IMR-90 (cell line): ENCODE measurements around the gene TBC1D1. TPM values are rescaled to one million over a fixed set of nuclear protein-coding genes. Genes with fewer than 3 reads are reported as not detected.

Experiments used
- ATAC-seq: fragments of 200-7000 bp; cut with Tn5 transposase; 2 replicates; pipeline ENCODE4 v1.9.1; 2020; ENCODE audit warnings: low read depth, mild to moderate bottlenecking, moderate library complexity
- BruUV-seq: library from RNA; stranded (reverse); fragments of 400-500 nt; replicated peaks from 2 replicates; lab custom pipeline; 2021; lab: Mats Ljungman, UMichigan
- CTCF ChIA-PET: fragments of 300-600 bp; formaldehyde crosslinking; extraction: SDS; loops from one replicate; lab custom pipeline; 2021; ENCODE audit warnings: antibody characterized with exemption; lab: Yijun Ruan, JAX
- POLR2A ChIA-PET: fragments of 300-600 bp; sonication (Branson Sonifier 250); formaldehyde crosslinking; loops from one replicate; lab custom pipeline; 2022; ENCODE audit warnings: antibody characterized with exemption; ENCODE audit not compliant: unreplicated experiment; lab: Charles Lee
- DNase-seq: peaks from one replicate; pipeline ENCODE4 v3.0.0; 2013
- H2AFZ ChIP-seq: replicated peaks from 2 replicates; pipeline ENCODE3; 2013; ENCODE audit warnings: low read length, mild to moderate bottlenecking; ENCODE audit not compliant: poor library complexity
- H2AK5ac ChIP-seq: 2 replicates; pipeline ENCODE4 v1.6.1; 2013; ENCODE audit warnings: low read depth, low read length, inconsistent platforms
- H2AK9ac ChIP-seq: replicated peaks from 2 replicates; pipeline ENCODE3; 2013; ENCODE audit warnings: mild to moderate bottlenecking, low read depth, low read length, moderate library complexity; ENCODE audit not compliant: poor library complexity
- H2BK120ac ChIP-seq: 2 replicates; pipeline ENCODE4 v1.6.1; 2013; ENCODE audit warnings: low read depth, low read length, inconsistent platforms
- H2BK15ac ChIP-seq: 3 replicates; pipeline ENCODE4 v1.6.1; 2013; ENCODE audit warnings: low read depth, low read length, inconsistent platforms
- H2BK20ac ChIP-seq: 2 replicates; pipeline ENCODE4 v1.6.1; 2013; ENCODE audit warnings: low read depth, mild to moderate bottlenecking, inconsistent platforms, low read length, moderate library complexity
- H2BK5ac ChIP-seq: 2 replicates; pipeline ENCODE4 v1.6.1; 2013; ENCODE audit warnings: mild to moderate bottlenecking, low read depth, low read length, inconsistent platforms; ENCODE audit not compliant: poor library complexity, severe bottlenecking
- H3K14ac ChIP-seq: replicated peaks from 2 replicates; pipeline ENCODE4 v1.6.1; 2013; ENCODE audit warnings: low read depth, low read length, inconsistent platforms
- H3K18ac ChIP-seq: 2 replicates; pipeline ENCODE4 v1.6.1; 2013; ENCODE audit warnings: low read depth, low read length, control low read depth
- H3K23ac ChIP-seq: 2 replicates; pipeline ENCODE4 v1.6.1; 2013; ENCODE audit warnings: low read depth, low read length, inconsistent platforms
- H3K27ac ChIP-seq: 2 replicates; pipeline ENCODE4 v1.5.1; 2013; ENCODE audit warnings: mild to moderate bottlenecking, control low read depth, low read length; ENCODE audit not compliant: insufficient read depth
- H3K27me3 ChIP-seq: 2 replicates; pipeline ENCODE4 v1.6.1; 2013; ENCODE audit warnings: low read length; ENCODE audit not compliant: control insufficient read depth, insufficient read depth
- H3K36me3 ChIP-seq: 2 replicates; pipeline ENCODE4 v1.6.1; 2013; ENCODE audit warnings: low read length, mixed read lengths; ENCODE audit not compliant: control insufficient read depth, insufficient read depth
- H3K4ac ChIP-seq: 2 replicates; pipeline ENCODE4 v1.6.1; 2013; ENCODE audit warnings: low read depth, low read length, inconsistent platforms
- H3K4me1 ChIP-seq: 2 replicates; pipeline ENCODE4 v1.6.1; 2013; ENCODE audit warnings: low read length, mixed read lengths; ENCODE audit not compliant: control insufficient read depth, insufficient read depth
- H3K4me2 ChIP-seq: 2 replicates; pipeline ENCODE4 v1.6.1; 2013; ENCODE audit warnings: low read depth, mild to moderate bottlenecking, control low read depth, low read length, moderate library complexity
- H3K4me3 ChIP-seq: 2 replicates; pipeline ENCODE4 v1.5.1; 2013; ENCODE audit warnings: low read depth, mild to moderate bottlenecking, control low read depth, low read length, moderate library complexity; ENCODE audit not compliant: insufficient read depth
- H3K56ac ChIP-seq: 2 replicates; pipeline ENCODE4 v1.6.1; 2013; ENCODE audit warnings: low read length, inconsistent platforms; ENCODE audit not compliant: insufficient read depth; ENCODE audit errors: extremely low read depth
- H3K79me1 ChIP-seq, 2 experiments: 2 replicates each; pipeline ENCODE4 v1.6.1; 2013; ENCODE audit warnings: low read length in 2 of 2, inconsistent platforms in 1 of 2, low read depth in 1 of 2
- H3K9ac ChIP-seq: 2 replicates; pipeline ENCODE4 v1.6.1; 2013; ENCODE audit warnings: low read depth, low read length, control low read depth
- H3K9me1 ChIP-seq: 2 replicates; pipeline ENCODE4 v1.6.1; 2013; ENCODE audit warnings: low read length, inconsistent platforms; ENCODE audit not compliant: insufficient read depth
- H3K9me3 ChIP-seq: 2 replicates; pipeline ENCODE4 v1.6.1; 2013; ENCODE audit warnings: low read length; ENCODE audit not compliant: control insufficient read depth, insufficient read depth
- H4K20me1 ChIP-seq: 2 replicates; pipeline ENCODE4 v1.6.1; 2013; ENCODE audit warnings: low read length, inconsistent platforms; ENCODE audit not compliant: insufficient read depth
- H4K5ac ChIP-seq: 2 replicates; pipeline ENCODE4 v1.6.1; 2013; ENCODE audit warnings: mild to moderate bottlenecking, low read depth, low read length, control low read depth
- H4K8ac ChIP-seq, 2 experiments: 2 replicates each; pipeline ENCODE4 v1.6.1; 2013; ENCODE audit warnings: low read depth in 2 of 2, low read length in 2 of 2, control low read depth in 1 of 2, inconsistent platforms in 1 of 2
- H4K91ac ChIP-seq: 2 replicates; pipeline ENCODE4 v1.6.1; 2013; ENCODE audit warnings: low read depth, low read length, inconsistent platforms; ENCODE audit not compliant: insufficient read depth
- BHLHE40 ChIP-seq: fragments of 150-350 bp; IDR thresholded peaks from 2 replicates; pipeline ENCODE4 v1.6.1; 2016; ENCODE audit warnings: mild to moderate bottlenecking, low read depth, low read length
- CHD1 ChIP-seq: IDR thresholded peaks from 2 replicates; pipeline ENCODE4 v1.6.1; 2012; ENCODE audit warnings: low read depth, low read length, improper control_type of control experiment
- CTCF ChIP-seq: conservative IDR thresholded peaks from 2 replicates; pipeline ENCODE4 v1.5.1; 2012; ENCODE audit warnings: mild to moderate bottlenecking, low read depth, low read length, improper control_type of control experiment
- ELK1 ChIP-seq: fragments of 150-350 bp; IDR thresholded peaks from 2 replicates; pipeline ENCODE4 v1.6.1; 2016; ENCODE audit warnings: low read depth, mild to moderate bottlenecking, low read length, moderate library complexity, borderline replicate concordance
- FOS ChIP-seq: fragments of 150-350 bp; IDR thresholded peaks from 2 replicates; pipeline ENCODE4 v1.6.1; 2016; ENCODE audit warnings: low read depth, low read length
- MAFK ChIP-seq: IDR thresholded peaks from 2 replicates; pipeline ENCODE4 v1.6.1; 2012; ENCODE audit warnings: low read depth, low read length, improper control_type of control experiment
- MAZ ChIP-seq: IDR thresholded peaks from 2 replicates; pipeline ENCODE4 v1.6.1; 2012; ENCODE audit warnings: low read depth, mild to moderate bottlenecking, low read length, improper control_type of control experiment, moderate library complexity, borderline replicate concordance
- MXI1 ChIP-seq: IDR thresholded peaks from 2 replicates; pipeline ENCODE4 v1.6.1; 2012; ENCODE audit warnings: low read depth, mild to moderate bottlenecking, low read length, moderate library complexity, borderline replicate concordance
- POLR2A ChIP-seq: IDR thresholded peaks from 2 replicates; pipeline ENCODE4 v1.6.1; 2012; ENCODE audit warnings: mild to moderate bottlenecking, low read depth, low read length
- RAD21 ChIP-seq: IDR thresholded peaks from 2 replicates; pipeline ENCODE4 v1.6.1; 2012; ENCODE audit warnings: low read length, improper control_type of control experiment
- RCOR1 ChIP-seq: IDR thresholded peaks from 2 replicates; pipeline ENCODE4 v1.6.1; 2012; ENCODE audit warnings: mild to moderate bottlenecking, low read length, improper control_type of control experiment; ENCODE audit not compliant: insufficient replicate concordance
- RFX5 ChIP-seq: IDR thresholded peaks from 2 replicates; pipeline ENCODE4 v1.8.0; 2012; ENCODE audit warnings: low read depth, mild to moderate bottlenecking, low read length, moderate library complexity
- SMC3 ChIP-seq: fragments of 150-350 bp; IDR thresholded peaks from 2 replicates; pipeline ENCODE4 v1.6.1; 2016; ENCODE audit warnings: low read depth, mild to moderate bottlenecking, antibody characterized with exemption, low read length, moderate library complexity
- WGBS, 2 experiments: methylation state at CpG; one replicate each; pipeline versions ENCODE4 v1.1.5 to v1.1.7; 2013; ENCODE audit warnings: missing lambda C conversion rate in 2 of 2; ENCODE audit not compliant: insufficient read length in 1 of 2; ENCODE audit errors: extremely low coverage in 2 of 2; 5-methylcytosine and 5-hydroxymethylcytosine counted together
- dilution Hi-C: fragments of 300-500 bp; cut with HindIII; formaldehyde crosslinking; loops from one replicate; pipeline ENCODE4 v1.14.3; 2018; ENCODE audit warnings: low sequenced_read_pairs; ENCODE audit not compliant: unreplicated experiment
- in situ Hi-C: fragments of 300-500 bp; cut with MboI; formaldehyde crosslinking; loops from 3 replicates; pipeline ENCODE4 v1.14.3; 2019; ENCODE audit warnings: low sequenced_read_pairs, inconsistent platforms, mixed read lengths
- intact Hi-C: fragments of 100-400 bp; cut with micrococcal nuclease; formaldehyde crosslinking; loops from 2 replicates; pipeline ENCODE4 v1.10.0; 2022
- polyA plus RNA-seq, 3 experiments: library from polyadenylated mRNA; depleted of rRNA; stranded (reverse); fragments of >200 nt; gene quantifications; 2 replicates each; pipeline ENCODE4 v1.2.3, GENCODE V29; 2012; ENCODE audit warnings: low replicate concordance in 1 of 3
- total RNA-seq: library from RNA; depleted of rRNA; stranded (reverse); fragments of >200 nt; gene quantifications from 2 replicates; pipeline ENCODE4 v1.2.3, GENCODE V29; 2012
- TF ChIP-seq, protein P1 (sequence below): fragments of 150-350 bp; IDR thresholded peaks from 2 replicates; pipeline ENCODE4 v1.6.1; 2017; ENCODE audit warnings: mild to moderate bottlenecking, antibody characterized with exemption, low read length, low read depth

The TBC1D1 gene
- total and polyA plus RNA-seq, 2 of the 4 experiments (the other 2 are of a cell fraction), result 42.4 to 104 TPM

DNA sequence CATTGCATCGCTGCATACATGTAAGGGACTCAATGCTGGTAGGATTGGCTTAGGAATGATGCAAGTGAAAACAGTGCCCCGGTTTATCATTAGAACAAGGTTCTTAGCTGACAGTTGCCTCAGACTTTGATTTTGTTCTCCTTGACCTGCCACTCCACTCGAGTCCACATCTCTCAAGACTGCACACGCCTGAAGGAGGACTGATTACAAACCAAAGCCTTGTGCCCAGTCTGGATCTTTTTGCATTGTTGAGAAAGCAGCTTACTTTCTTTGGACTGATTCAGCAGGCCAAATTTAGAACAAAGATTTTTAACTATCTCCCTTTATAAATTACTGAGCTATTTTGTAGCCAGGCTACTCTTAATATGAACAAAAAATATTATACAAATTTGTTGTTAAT is 194.9 kb downstream of the TBC1D1 start:
- intact Hi-C loops (no loop called here), in situ Hi-C loops (no loop called here), dilution Hi-C loops (no loop called here)
- peak overlapping the region; percentile 61; the same call in 1 of the 3 replicates for H2BK15ac ChIP-seq
- H3K79me1 ChIP-seq, result peaks cover 15 to 38% of the 10 kb centered on the region in 2 experiments
- H2BK5ac ChIP-seq, result peak overlapping the region; percentile 23
- H3K9me3 ChIP-seq, result no peaks in the 10 kb centered on the region
- peaks cover 5% of the 10 kb centered on the region for H3K9me1 ChIP-seq
- H3K27me3 ChIP-seq, result no peaks in the 10 kb centered on the region
- 81% methylated on average over 2 of the region's 4 CpGs; no CpG with 5 or more reads in 1 of the 2 experiments for WGBS, 2 experiments
- H2AK9ac ChIP-seq, result no peak overlapping the region
- POLR2A ChIA-PET, result no interaction called here
- H4K8ac ChIP-seq, result peak overlapping the region; percentile 25 to 62; a peak in 3 of 4 replicates
- peak overlapping the region; percentile 85; the same call in 1 of the 2 replicates for H2BK20ac ChIP-seq
- peak overlapping the region; percentile 64; the same call in 1 of the 2 replicates for H4K5ac ChIP-seq
- H3K4me1 ChIP-seq, result peaks cover 24% of the 10 kb centered on the region
- no peak overlapping the region for H3K4me2 ChIP-seq
- H3K56ac ChIP-seq, result no peak overlapping the region
- no peak overlapping the region for H3K9ac ChIP-seq
- H3K18ac ChIP-seq, result peak overlapping the region; percentile 54; the same call in 1 of the 2 replicates
- peak overlapping the region; percentile 77 for H4K91ac ChIP-seq
- TF ChIP-seq POLR2A (no peak), RCOR1 (no peak), MAFK (no peak), SMC3 (no peak), RFX5 (no peak), CTCF (no peak), MAZ (no peak), FOS (no peak), RAD21 (no peak), CHD1 (no peak), ELK1 (no peak), BHLHE40 (no peak), MXI1 (no peak)
- TF ChIP-seq, protein P1, sequence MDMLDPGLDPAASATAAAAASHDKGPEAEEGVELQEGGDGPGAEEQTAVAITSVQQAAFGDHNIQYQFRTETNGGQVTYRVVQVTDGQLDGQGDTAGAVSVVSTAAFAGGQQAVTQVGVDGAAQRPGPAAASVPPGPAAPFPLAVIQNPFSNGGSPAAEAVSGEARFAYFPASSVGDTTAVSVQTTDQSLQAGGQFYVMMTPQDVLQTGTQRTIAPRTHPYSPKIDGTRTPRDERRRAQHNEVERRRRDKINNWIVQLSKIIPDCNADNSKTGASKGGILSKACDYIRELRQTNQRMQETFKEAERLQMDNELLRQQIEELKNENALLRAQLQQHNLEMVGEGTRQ, result no peak
- H3K4me3 ChIP-seq, result no peak overlapping the region
- DNase-seq (no peak), ATAC-seq (no peak)
- H3K4ac ChIP-seq, result peak overlapping the region; percentile 56
- peak overlapping the region; percentile 59; the same call in 1 of the 2 replicates for H3K23ac ChIP-seq
- peak overlapping the region; percentile 65 for H3K14ac ChIP-seq
- no peak overlapping the region for H3K27ac ChIP-seq
- BruUV-seq, result no TSS peak
- 0 out of 2 replicates have a peak overlapping the region, but pooled peaks have one; percentile 26 for H2AK5ac ChIP-seq
- H2BK120ac ChIP-seq, result peak overlapping the region; percentile 78
- no peaks in the 10 kb centered on the region for H4K20me1 ChIP-seq
- H3K36me3 ChIP-seq, result no peaks in the 10 kb centered on the region; the same call in 1 of the 2 replicates
- CTCF ChIA-PET, result interaction anchor here (1.2 kb wide), 1 partner anchor 16 kb away, joined by 4 read pairs; no protein-coding TSS in a partner anchor
- no peak overlapping the region for H2AFZ ChIP-seq
